ENCODE data around the gene EHF. TPM values are rescaled to one million over a fixed set of nuclear protein-coding genes. Genes with fewer than 3 reads are reported as not detected.

The EHF gene
- total RNA-seq, 3 donors from 2014 or later = 125 to 372 (median 259) TPM

GRCh38 chr11:34631737-34632104, 10.8 kb downstream of the EHF start:
- peaks cover 45% of the 10 kb centered on the region for H3K4me1 ChIP-seq (ENCODE audit: low read depth)
- H3K36me3 ChIP-seq (ENCODE audit: low read depth) = no peaks in the 10 kb centered on the region
- ATAC-seq (peak; percentile 60), DNase-seq (no peak)
- intact Hi-C loops (cut with DNase I, micrococcal nuclease) = no loop called here
- no peak for TF ChIP-seq CTCF (IDR thresholded peaks at IDR 0.05)
- H3K9me3 ChIP-seq = no peaks in the 10 kb centered on the region
- H3K4me3 ChIP-seq = no peak overlapping the region

GRCh38 chr11:34632105-34632791, 11.4 kb downstream of the EHF start:
- Histone ChIP-seq H3K4me3 (no peak overlapping the region), H3K36me3 (ENCODE audit: low read depth) (no peaks in the 10 kb centered on the region), H3K4me1 (ENCODE audit: low read depth) (peaks cover 42% of the 10 kb centered on the region), H3K9me3 (no peaks in the 10 kb centered on the region)
- intact Hi-C loops (cut with DNase I, micrococcal nuclease) = no loop called here
- DNase-seq (no peak), ATAC-seq (peak; percentile 19)
- no peak for TF ChIP-seq CTCF (IDR thresholded peaks at IDR 0.05)

- no peak for TF ChIP-seq CTCF (IDR thresholded peaks at IDR 0.05)
- peaks cover 40% of the 10 kb centered on the region for H3K4me1 ChIP-seq (ENCODE audit: low read depth)
- no peak for ATAC-seq
Measured at GRCh38 chr11:34633640-34633989, 12.7 kb downstream of the EHF start.

GRCh38 chr11:34633990-34634693, 13.2 kb downstream of the EHF start:
- peak; percentile 34 for ATAC-seq
- intact Hi-C loops (cut with DNase I, micrococcal nuclease) = no loop called here
- no peak for DNase-seq
- TF ChIP-seq CTCF (IDR thresholded peaks at IDR 0.05) = no peak
- H3K36me3 ChIP-seq (ENCODE audit: low read depth) = no peaks in the 10 kb centered on the region
- no peak overlapping the region for H3K4me3 ChIP-seq
- H3K9me3 ChIP-seq = no peaks in the 10 kb centered on the region
- peaks cover 43% of the 10 kb centered on the region for H3K4me1 ChIP-seq (ENCODE audit: low read depth)

More at GRCh38 chr11:34633640-34633989, 12.7 kb downstream of the EHF start:
- Histone ChIP-seq H3K9me3 (no peaks in the 10 kb centered on the region), H3K4me3 (no peak overlapping the region), H3K36me3 (ENCODE audit: low read depth) (no peaks in the 10 kb centered on the region)
- intact Hi-C loops (cut with DNase I, micrococcal nuclease) = no loop called here
- DNase-seq = no peak

GRCh38 chr11:34634694-34635062, 13.8 kb downstream of the EHF start:
- no peaks in the 10 kb centered on the region for H3K36me3 ChIP-seq (ENCODE audit: low read depth)
- no peak for TF ChIP-seq CTCF (IDR thresholded peaks at IDR 0.05)
- ATAC-seq (no peak), DNase-seq (no peak)
- intact Hi-C loops (cut with DNase I, micrococcal nuclease) = no loop called here
- peaks cover 44% of the 10 kb centered on the region for H3K4me1 ChIP-seq (ENCODE audit: low read depth)
- no peaks in the 10 kb centered on the region for H3K9me3 ChIP-seq
- H3K4me3 ChIP-seq = no peak overlapping the region
